Activated CD4-positive, alpha-beta T cell treated with anti-CD3 and anti-CD28 coated beads for 36 hours (primary cell): Measurements from ENCODE around the gene STON2. TPM values are rescaled to one million over a fixed set of nuclear protein-coding genes. Genes with fewer than 3 reads are reported as not detected.

Experiments
- ATAC-seq: fragments of 200-7000 bp; cut with Tn5 transposase; one replicate; pipeline ENCODE4 v1.10.0; 2021; ENCODE audit warnings: mild to moderate bottlenecking, moderate library complexity
- CTCF ChIA-PET: fragments of 350-600 bp; sonication (Branson Sonifier 250); formaldehyde crosslinking; loops from one replicate; lab custom pipeline; 2021; ENCODE audit warnings: antibody characterized with exemption; lab: Charles Lee
- POLR2A ChIA-PET: fragments of 350-600 bp; sonication (Branson Sonifier 250); formaldehyde crosslinking; loops from one replicate; lab custom pipeline; 2021; ENCODE audit warnings: antibody characterized with exemption, inconsistent platforms; lab: Charles Lee
- DNase-seq: peaks from one replicate; pipeline ENCODE4 v3.0.0-alpha.2; 2020
- H3K27ac Mint-ChIP-seq: one replicate; pipeline ENCODE4 v1.8.0; 2021; ENCODE audit warnings: mixed read lengths
- H3K27me3 Mint-ChIP-seq: one replicate; pipeline ENCODE4 v1.8.0; 2021; ENCODE audit warnings: mixed read lengths
- H3K36me3 Mint-ChIP-seq: one replicate; pipeline ENCODE4 v1.8.0; 2021; ENCODE audit warnings: low read depth, mixed read lengths
- H3K4me1 Mint-ChIP-seq: one replicate; pipeline ENCODE4 v1.8.0; 2021; ENCODE audit warnings: mixed read lengths
- H3K4me3 Mint-ChIP-seq: one replicate; pipeline ENCODE4 v1.8.0; 2021; ENCODE audit warnings: mild to moderate bottlenecking, moderate library complexity, mixed read lengths
- H3K9me3 Mint-ChIP-seq: one replicate; pipeline ENCODE4 v1.8.0; 2021; ENCODE audit warnings: low read depth, mixed read lengths
- intact Hi-C, 2 experiments: fragments of 100-400 bp; cut with DNase I in 1 of 2; cut with micrococcal nuclease in 1 of 2; formaldehyde crosslinking; loops; one replicate each; pipeline versions ENCODE4 v1.14.2 to v1.15.1; 2022 to 2024; cut with DNase I, micrococcal nuclease
- total RNA-seq, 2 experiments: library from RNA; stranded (reverse); gene quantifications; one replicate each; pipeline ENCODE4 v1.2.3, GENCODE V29; 2021

Gene STON2
- total RNA-seq, 2 experiments from 2014 or later = 0.05 to 0.19 TPM

GRCh38 chr14:81344481-81345160, 55.5 kb downstream of the STON2 start:
- ChIA-PET CTCF (interaction anchor here (1.3 kb wide), 1 partner anchor 10 kb away, joined by 3 read pairs; no protein-coding TSS in a partner anchor), POLR2A (no interaction called here)
- DNase-seq = no peak
- Mint-ChIP-seq H3K36me3 (no peaks in the 10 kb centered on the region), H3K9me3 (no peaks in the 10 kb centered on the region), H3K27ac (no peak overlapping the region), H3K4me3 (no peak overlapping the region), H3K4me1 (no peaks in the 10 kb centered on the region), H3K27me3 (peaks cover 7% of the 10 kb centered on the region)
- intact Hi-C loops = no loop called here
- no peak for ATAC-seq

- no peak for DNase-seq
- Mint-ChIP-seq H3K36me3 (no peaks in the 10 kb centered on the region), H3K9me3 (no peaks in the 10 kb centered on the region), H3K4me3 (no peak overlapping the region), H3K4me1 (no peaks in the 10 kb centered on the region), H3K27ac (no peak overlapping the region), H3K27me3 (peaks cover 4% of the 10 kb centered on the region)
- ChIA-PET POLR2A (no interaction called here), CTCF (interaction anchor here (1.3 kb wide), 1 partner anchor 9 kb away, joined by 3 read pairs; no protein-coding TSS in a partner anchor)
- no peak for ATAC-seq
- intact Hi-C loops = no loop called here
These were observed 56.4 kb downstream of the STON2 start for GRCh38 chr14:81343701-81344100.

GRCh38 chr14:81342850-81343580, 57.1 kb downstream of the STON2 start:
- ATAC-seq (no peak), DNase-seq (no peak)
- POLR2A ChIA-PET = no interaction called here
- H3K4me3 Mint-ChIP-seq = no peak overlapping the region
- H3K9me3 Mint-ChIP-seq = no peaks in the 10 kb centered on the region
- no peaks in the 10 kb centered on the region for H3K36me3 Mint-ChIP-seq
- no peak overlapping the region for H3K27ac Mint-ChIP-seq
- peaks cover 4% of the 10 kb centered on the region for H3K27me3 Mint-ChIP-seq
- intact Hi-C loops = no loop called here
- no peaks in the 10 kb centered on the region for H3K4me1 Mint-ChIP-seq
- CTCF ChIA-PET = interaction anchor here (1.3 kb wide), 1 partner anchor 8 kb away, joined by 3 read pairs; no protein-coding TSS in a partner anchor

GRCh38 chr14:81341781-81342180, 58.3 kb downstream of the STON2 start:
- ChIA-PET CTCF (no interaction called here), POLR2A (no interaction called here)
- ATAC-seq (no peak), DNase-seq (no peak)
- intact Hi-C loops = no loop called here
- H3K4me3 Mint-ChIP-seq = no peak overlapping the region
- no peaks in the 10 kb centered on the region for H3K36me3 Mint-ChIP-seq
- no peak overlapping the region for H3K27ac Mint-ChIP-seq
- no peaks in the 10 kb centered on the region for H3K4me1 Mint-ChIP-seq
- no peaks in the 10 kb centered on the region for H3K9me3 Mint-ChIP-seq
- peaks cover 6% of the 10 kb centered on the region for H3K27me3 Mint-ChIP-seq

GRCh38 chr14:81341370-81341769, 58.8 kb downstream of the STON2 start:
- CTCF ChIA-PET = interaction anchor here (1.1 kb wide), 1 partner anchor 28 kb away, joined by 6 read pairs; no protein-coding TSS in a partner anchor
- Mint-ChIP-seq H3K27me3 (peaks cover 9% of the 10 kb centered on the region), H3K36me3 (no peaks in the 10 kb centered on the region), H3K4me3 (no peak overlapping the region), H3K27ac (no peak overlapping the region), H3K4me1 (no peaks in the 10 kb centered on the region), H3K9me3 (no peaks in the 10 kb centered on the region)
- no peak for ATAC-seq
- DNase-seq = no peak
- POLR2A ChIA-PET = no interaction called here
- intact Hi-C loops = no loop called here

GRCh38 chr14:81340201-81340600, 59.9 kb downstream of the STON2 start:
- intact Hi-C loops = no loop called here

GRCh38 chr14:81337073-81337472, 63.1 kb downstream of the STON2 start:
- no peak overlapping the region for H3K4me3 Mint-ChIP-seq
- ChIA-PET CTCF (no interaction called here), POLR2A (no interaction called here)
- no peak for ATAC-seq
- no peak overlapping the region for H3K27ac Mint-ChIP-seq
- no peaks in the 10 kb centered on the region for H3K9me3 Mint-ChIP-seq
- H3K4me1 Mint-ChIP-seq = no peaks in the 10 kb centered on the region
- no peak for DNase-seq
- H3K27me3 Mint-ChIP-seq = peaks cover 5% of the 10 kb centered on the region
- H3K36me3 Mint-ChIP-seq = no peaks in the 10 kb centered on the region
- intact Hi-C loops = no loop called here

More at GRCh38 chr14:81340201-81340600, 59.9 kb downstream of the STON2 start:
- ATAC-seq (no peak), DNase-seq (no peak)
- POLR2A ChIA-PET = no interaction called here
- no peak overlapping the region for H3K4me3 Mint-ChIP-seq
- H3K9me3 Mint-ChIP-seq = no peaks in the 10 kb centered on the region
- H3K27me3 Mint-ChIP-seq = peaks cover 8% of the 10 kb centered on the region
- H3K4me1 Mint-ChIP-seq = no peaks in the 10 kb centered on the region
- H3K36me3 Mint-ChIP-seq = no peaks in the 10 kb centered on the region
- CTCF ChIA-PET = interaction anchor here (0.7 kb wide), 1 partner anchor 137 kb away, joined by 3 read pairs; no protein-coding TSS in a partner anchor
- no peak overlapping the region for H3K27ac Mint-ChIP-seq

GRCh38 chr14:81336009-81336408, 64.1 kb downstream of the STON2 start:
- peaks cover 5% of the 10 kb centered on the region for H3K27me3 Mint-ChIP-seq
- H3K4me1 Mint-ChIP-seq = no peaks in the 10 kb centered on the region
- no peak overlapping the region for H3K4me3 Mint-ChIP-seq
- ChIA-PET CTCF (no interaction called here), POLR2A (no interaction called here)
- H3K36me3 Mint-ChIP-seq = no peaks in the 10 kb centered on the region
- H3K9me3 Mint-ChIP-seq = no peaks in the 10 kb centered on the region
- H3K27ac Mint-ChIP-seq = no peak overlapping the region
- intact Hi-C loops = no loop called here
- no peak for DNase-seq
- no peak for ATAC-seq

- DNase-seq (no peak), ATAC-seq (no peak)
- Mint-ChIP-seq H3K4me3 (no peak overlapping the region), H3K27ac (no peak overlapping the region), H3K9me3 (no peaks in the 10 kb centered on the region), H3K27me3 (peaks cover 5% of the 10 kb centered on the region), H3K4me1 (no peaks in the 10 kb centered on the region), H3K36me3 (no peaks in the 10 kb centered on the region)
- POLR2A ChIA-PET = no interaction called here
- CTCF ChIA-PET = interaction anchor here (1.0 kb wide), 1 partner anchor 14 kb away, joined by 3 read pairs; no protein-coding TSS in a partner anchor
- intact Hi-C loops = no loop called here
These were observed 67.4 kb downstream of the STON2 start for GRCh38 chr14:81332725-81333124.

- no peaks in the 10 kb centered on the region for H3K9me3 Mint-ChIP-seq
- intact Hi-C loops = no loop called here
- CTCF ChIA-PET = interaction anchor here (0.8 to 1.5 kb wide), 2 partner anchors 20 to 122 kb away, joined by 3 to 5 read pairs; no protein-coding TSS in a partner anchor
- ATAC-seq (no peak), DNase-seq (no peak)
- POLR2A ChIA-PET = no interaction called here
- no peaks in the 10 kb centered on the region for H3K4me1 Mint-ChIP-seq
- no peaks in the 10 kb centered on the region for H3K36me3 Mint-ChIP-seq
- H3K27me3 Mint-ChIP-seq = no peaks in the 10 kb centered on the region
- H3K4me3 Mint-ChIP-seq = no peak overlapping the region
- H3K27ac Mint-ChIP-seq = no peak overlapping the region
These were observed 68.7 kb downstream of the STON2 start for GRCh38 chr14:81331229-81332021.

- ChIA-PET POLR2A (no interaction called here), CTCF (interaction anchor here (0.6 to 1.5 kb wide), 5 partner anchors 20 to 130 kb away, joined by 3 to 5 read pairs (median 3); no protein-coding TSS in a partner anchor)
- Mint-ChIP-seq H3K4me3 (no peak overlapping the region), H3K9me3 (no peaks in the 10 kb centered on the region), H3K36me3 (no peaks in the 10 kb centered on the region), H3K27ac (no peak overlapping the region), H3K4me1 (no peaks in the 10 kb centered on the region), H3K27me3 (peaks cover 2% of the 10 kb centered on the region)
- DNase-seq = no peak
- ATAC-seq = no peak
- intact Hi-C loops = no loop called here
These were observed 69.5 kb downstream of the STON2 start for GRCh38 chr14:81330619-81331122.
